GM12878 (cell line): Measurements from ENCODE around the gene ERP44. TPM values are rescaled to one million over a fixed set of nuclear protein-coding genes. Genes with fewer than 3 reads are reported as not detected.

Experiments used
- ATF3 ChIP-seq: IDR thresholded peaks from 2 replicates; pipeline ENCODE4 v1.6.1; 2011; ENCODE audit warnings: low read depth, mild to moderate bottlenecking, low read length, moderate library complexity, borderline replicate concordance; ENCODE audit errors: extremely low read depth
- ATF7 ChIP-seq: fragments of 450-650 bp; IDR thresholded peaks from 2 replicates; pipeline ENCODE4 v1.6.1; 2016; ENCODE audit warnings: low read depth, mild to moderate bottlenecking
- CBFB ChIP-seq: IDR thresholded peaks from 2 replicates; pipeline ENCODE4 v1.6.1; 2016; ENCODE audit warnings: antibody characterized with exemption, low read depth
- CBX3 ChIP-seq: fragments of 200-600 bp; sonication (generic); IDR thresholded peaks from 2 replicates; pipeline ENCODE4 v1.6.1; 2016; ENCODE audit warnings: low read depth, borderline replicate concordance
- CBX5 ChIP-seq: sonication (generic); IDR thresholded peaks from 2 replicates; pipeline ENCODE4 v1.6.1; 2016; ENCODE audit warnings: low read depth, moderate library complexity, mild to moderate bottlenecking, inconsistent platforms
- CEBPB ChIP-seq, 2 experiments: fragments of 150-350 bp in 1 of 2; IDR thresholded peaks; 2 replicates each; pipeline ENCODE4 v1.6.1; 2012 to 2014; ENCODE audit warnings: low read depth in 2 of 2, low read length in 2 of 2, borderline replicate concordance in 1 of 2, inconsistent platforms in 1 of 2
- EED ChIP-seq: sonication (generic); IDR thresholded peaks from 2 replicates; pipeline ENCODE4 v1.6.1; 2016; ENCODE audit warnings: antibody characterized with exemption, low read depth
- EP300 ChIP-seq, 2 experiments: fragments of 150-350 bp in 1 of 2; IDR thresholded peaks; 2 replicates each; pipeline ENCODE4 v1.6.1; 2011 to 2012; ENCODE audit warnings: low read depth in 2 of 2, low read length in 2 of 2, borderline replicate concordance in 1 of 2, improper control_type of control experiment in 1 of 2, inconsistent platforms in 1 of 2; ENCODE audit not compliant: control insufficient read depth in 1 of 2
- ETV6 ChIP-seq, 2 experiments: fragments of 450-650 bp in 1 of 2; IDR thresholded peaks in 1 of 2; conservative IDR thresholded peaks in 1 of 2; 2 replicates each; pipeline ENCODE4 v1.6.1; 2014; ENCODE audit warnings: antibody characterized with exemption in 1 of 2, borderline replicate concordance in 1 of 2, low read depth in 1 of 2, mild to moderate bottlenecking in 1 of 2, moderate library complexity in 1 of 2
- HSF1 ChIP-seq: fragments of 150-350 bp; IDR thresholded peaks from 2 replicates; pipeline ENCODE4 v1.6.1; 2014; ENCODE audit warnings: mild to moderate bottlenecking, low read depth, low read length
- IRF3 ChIP-seq: fragments of 450-650 bp; IDR thresholded peaks from 2 replicates; pipeline ENCODE4 v1.6.1; 2014; ENCODE audit warnings: mild to moderate bottlenecking
- KAT2A ChIP-seq: conservative IDR thresholded peaks from 2 replicates; pipeline ENCODE4 v1.6.1; 2011; ENCODE audit warnings: low read depth, low read length; ENCODE audit not compliant: control insufficient read depth
- NFYA ChIP-seq: IDR thresholded peaks from 2 replicates; pipeline ENCODE4 v1.6.1; 2011; ENCODE audit warnings: low read depth, mild to moderate bottlenecking, low read length, improper control_type of control experiment, borderline replicate concordance
- POLR2A ChIP-seq: IDR thresholded peaks from 2 replicates; pipeline ENCODE4 v1.6.1; 2011; ENCODE audit warnings: low read depth, mild to moderate bottlenecking, low read length
- REST ChIP-seq: IDR thresholded peaks from 2 replicates; pipeline ENCODE4 v1.6.1; 2012; ENCODE audit warnings: mild to moderate bottlenecking, low read depth, low read length
- SMAD5 ChIP-seq: IDR thresholded peaks from 2 replicates; pipeline ENCODE4 v1.6.1; 2016; ENCODE audit warnings: antibody characterized with exemption, low read depth
- SP1 ChIP-seq: IDR thresholded peaks from one replicate; pipeline ENCODE4 v1.6.1; 2011; ENCODE audit warnings: low read depth, low read length
- SREBF1 ChIP-seq: IDR thresholded peaks from 2 replicates; pipeline ENCODE4 v1.6.1; 2012; ENCODE audit warnings: mild to moderate bottlenecking, low read length
- TAF1 ChIP-seq: IDR thresholded peaks from 2 replicates; pipeline ENCODE4 v1.6.1; 2011; ENCODE audit warnings: mild to moderate bottlenecking, low read depth, low read length, borderline replicate concordance
- YBX1 ChIP-seq: fragments of 450-650 bp; IDR thresholded peaks from 2 replicates; pipeline ENCODE4 v1.6.1; 2016; ENCODE audit warnings: antibody characterized with exemption
- ZBTB4 ChIP-seq: fragments of 450-650 bp; formaldehyde crosslinking; IDR thresholded peaks from 2 replicates; pipeline ENCODE4 v1.4.0; 2022; ENCODE audit warnings: mild to moderate bottlenecking, moderate library complexity
- ZNF384 ChIP-seq: IDR thresholded peaks from 2 replicates; pipeline ENCODE4 v1.6.1; 2012; ENCODE audit warnings: low read depth, mild to moderate bottlenecking, low read length, improper control_type of control experiment, borderline replicate concordance
- polyA plus RNA-seq, 11 experiments: library from polyadenylated mRNA; depleted of rRNA in 4 of 11; unstranded in 6 of 11; stranded (reverse) in 5 of 11; fragments of >200 nt; fragmentation: Nextera tagmentation in 4 of 11; fragmentation: Illumina TruSeq in 1 of 11; extraction: Ambion mirVana in 4 of 11; extraction: Trizol in 1 of 11; gene quantifications; 1 replicate in 1 of 11; 2 replicates in 10 of 11; pipeline versions ENCODE4 v1.2.1 to v1.2.3, GENCODE V29; 2011 to 2016; ENCODE audit warnings: inconsistent platforms in 2 of 11, missing spikeins in 2 of 11, low read depth in 1 of 11
- total RNA-seq, 4 experiments: library from RNA; depleted of rRNA in 3 of 4; stranded (reverse); fragments of >200 nt in 3 of 4; fragmentation: Illumina TruSeq in 1 of 4; extraction: Trizol in 1 of 4; gene quantifications; 2 replicates each; pipeline versions ENCODE4 v1.2.1 to v1.2.3, GENCODE V29; 2013 to 2021

Gene ERP44
- total and polyA plus RNA-seq, 10 of the 15 experiments (the other 5 are each of a cell fraction or from before 2014, with no cell fraction given): 11.5 to 52.4 (median 20.2) TPM

GRCh38 chr9:100084734-100085133, 14.1 kb downstream of the ERP44 start (continued):
- TF ChIP-seq REST (no peak), EED (peak; percentile 54), CBX3 (no peak), EP300 (IDR thresholded peaks at IDR 0.05; ENCODE audit: borderline replicate concordance in 1 of 2, control insufficient read depth in 1 of 2, low read depth in 2 of 2, low read length in 2 of 2) (peak; percentile 95 to 99), CBFB (peak; percentile 98), SMAD5 (no peak), KAT2A (no peak), HSF1 (no peak), ZNF384 (no peak), TAF1 (no peak), CEBPB (IDR thresholded peaks at IDR 0.05; ENCODE audit: borderline replicate concordance in 1 of 2, low read depth in 2 of 2, low read length in 2 of 2) (peak in 1 of 2 experiments; percentile 92; a peak in 2 of 4 replicates), SP1 (peak; percentile 65), NFYA (no peak), POLR2A (no peak), ZBTB4 (no peak), ATF7 (peak; percentile 82), SREBF1 (no peak), ETV6 (conservative IDR thresholded peaks at IDR 0.05 in 1 of 2, IDR thresholded peaks at IDR 0.05 in 1 of 2; ENCODE audit: borderline replicate concordance in 1 of 2, low read depth in 1 of 2) (peak in 1 of 2 experiments; percentile 57; a peak in 1 of 4 replicates), CBX5 (0 out of 2 replicates have a peak, but pooled peaks have one; percentile 52), ATF3 (no peak), IRF3 (no peak), YBX1 (no peak)
